Right cardiac atrium (tissue), 5 donors: ENCODE data around the gene MAP2K6. TPM values are rescaled to one million over a fixed set of nuclear protein-coding genes. Genes with fewer than 3 reads are reported as not detected.

Experiments
- ATAC-seq, 2 donors: fragments of 200-7000 bp; cut with Tn5 transposase; one replicate each; pipeline versions ENCODE4 v1.8.0 to v1.9.1; 2020; ENCODE audit warnings: moderate library complexity in 2 of 2, mild to moderate bottlenecking in 1 of 2
- DNase-seq, 3 donors: peaks; one replicate each; pipeline ENCODE4 v3.0.0-alpha.2; 2020
- H3K27ac ChIP-seq: one replicate; pipeline ENCODE4 v1.5.1; 2013; ENCODE audit warnings: mild to moderate bottlenecking, low read length, control low read depth, moderate library complexity
- H3K27me3 ChIP-seq: one replicate; pipeline ENCODE4 v1.6.1; 2013; ENCODE audit not compliant: control insufficient read depth, insufficient read depth
- H3K4me1 ChIP-seq: one replicate; pipeline ENCODE4 v1.6.1; 2013; ENCODE audit warnings: low read length; ENCODE audit not compliant: control insufficient read depth, insufficient read depth
- H3K4me3 ChIP-seq: one replicate; pipeline ENCODE4 v1.5.1; 2013; ENCODE audit warnings: low read length, control low read depth
- H3K9me3 ChIP-seq: one replicate; pipeline ENCODE4 v1.6.1; 2013; ENCODE audit warnings: low read length; ENCODE audit not compliant: control insufficient read depth
- WGBS: extraction: QIAGEN DNeasy Blood & Tissue Kit; methylation state at CpG from one replicate; pipeline ENCODE4 v1.1.7; 2013; 5-methylcytosine and 5-hydroxymethylcytosine counted together
- intact Hi-C, 4 donors: fragments of 100-400 bp; cut with DNase I; formaldehyde crosslinking; loops; one replicate each; pipeline versions ENCODE4 v1.11.0 to v1.14.0; 2022 to 2023
- polyA plus RNA-seq: library from polyadenylated mRNA; stranded (reverse); fragments of 200-250 nt; gene quantifications from one replicate; pipeline ENCODE4 v1.2.3, GENCODE V29; 2013
- total RNA-seq, 4 donors: library from RNA; stranded (reverse); fragmentation: NEBNext Ultra II Directional; extraction: Animal tissue kit (Norgen Biotek cat#: 25700); gene quantifications; one replicate each; pipeline ENCODE4 v1.2.1, GENCODE V29; 2021
- donor health status: healthy with polysubstance abuse.
- donor health status: DM: no; HTN: yes; CAD: no.
- donor health status: DM: no; HTN: no; CAD: no.
- donor health status: DM: no; HTN: yes; CAD: no; lungs with severe emphysema.
- donor health status: DM: yes; HTN: yes; CAD: no.

Gene MAP2K6
- total and polyA plus RNA-seq, 5 donors: 0.72 to 4.1 (median 2.5) TPM

DNA sequence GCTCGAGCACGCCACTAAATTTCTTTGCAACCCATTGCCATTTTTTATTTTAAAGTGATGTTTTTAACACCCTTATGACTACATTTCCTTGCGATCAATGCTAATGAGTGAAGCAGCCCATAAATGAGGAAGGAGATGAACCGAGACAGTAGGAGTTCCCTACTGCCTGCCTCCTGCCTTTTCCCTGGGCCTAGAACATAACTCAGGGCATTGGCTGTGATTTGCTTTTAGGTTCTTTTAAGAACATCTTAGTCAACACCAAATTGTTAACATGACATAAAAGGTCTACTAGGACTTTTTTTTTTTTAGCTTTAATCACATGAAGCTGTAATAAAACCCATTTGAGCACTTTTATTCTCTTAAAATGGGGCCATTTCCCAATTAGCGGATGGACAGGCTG lies 81.3 kb downstream of the MAP2K6 start:
- H3K27ac ChIP-seq: no peak overlapping the region

GRCh38 chr17:69497161-69497560 lies 82.7 kb downstream of the MAP2K6 start:
- DNase-seq: no peak
- no peak for ATAC-seq
- Histone ChIP-seq H3K4me3 (no peak overlapping the region), H3K9me3 (no peaks in the 10 kb centered on the region), H3K27me3 (no peaks in the 10 kb centered on the region), H3K27ac (no peak overlapping the region), H3K4me1 (peaks cover 5% of the 10 kb centered on the region)
- 98% methylated on average over 1 of the region's 1 CpG for WGBS
- intact Hi-C loops: no loop called here

More for the DNA sequence above, 81.3 kb downstream of the MAP2K6 start:
- ATAC-seq (no peak), DNase-seq (no peak)
- intact Hi-C loops: no loop called here
- WGBS: 94% methylated on average over 5 of the region's 5 CpGs
- Histone ChIP-seq H3K9me3 (no peaks in the 10 kb centered on the region), H3K4me3 (no peak overlapping the region), H3K4me1 (peaks cover 1% of the 10 kb centered on the region), H3K27me3 (no peaks in the 10 kb centered on the region)

- Histone ChIP-seq H3K27me3 (no peaks in the 10 kb centered on the region), H3K4me1 (peaks cover 5% of the 10 kb centered on the region), H3K9me3 (no peaks in the 10 kb centered on the region), H3K4me3 (no peak overlapping the region), H3K27ac (no peak overlapping the region)
- intact Hi-C loops: no loop called here
- WGBS: 81% methylated on average over 3 of the region's 3 CpGs
- DNase-seq: no peak
- ATAC-seq: no peak
These were observed 84.8 kb downstream of the MAP2K6 start for GRCh38 chr17:69499318-69499717.

DNA sequence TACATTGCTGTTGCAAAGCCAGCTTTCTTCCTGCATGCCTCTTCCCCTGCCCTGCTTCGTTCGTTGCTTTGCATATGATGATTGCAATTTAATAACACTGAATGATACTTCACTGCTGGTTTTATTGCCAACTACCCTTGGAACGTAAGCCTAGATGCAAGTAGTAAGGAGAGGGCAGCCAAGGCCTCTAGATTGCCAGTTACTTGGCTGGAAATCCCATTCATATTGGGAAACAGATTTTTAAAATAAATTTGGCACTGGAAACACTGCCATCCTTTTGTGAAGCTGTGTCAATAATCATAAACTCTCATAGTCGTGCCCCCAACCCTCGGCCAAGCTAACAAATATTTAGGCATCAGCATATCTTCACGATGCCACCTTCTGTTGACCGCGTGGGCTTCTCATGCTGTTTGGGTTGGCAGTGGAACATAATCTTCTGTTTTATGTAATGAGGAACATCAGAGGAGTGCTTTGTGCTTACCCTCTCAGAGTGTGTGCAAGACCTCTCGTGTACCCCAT lies 86.5 kb downstream of the MAP2K6 start:
- ATAC-seq (peak; percentile 17 to 63), DNase-seq (no peak)
- no peaks in the 10 kb centered on the region for H3K9me3 ChIP-seq
- 50% methylated on average over 9 of the region's 9 CpGs for WGBS
- intact Hi-C loops: no loop called here
- peak overlapping the region; percentile 42 for H3K27ac ChIP-seq
- no peak overlapping the region for H3K4me3 ChIP-seq
- peaks cover 5% of the 10 kb centered on the region for H3K4me1 ChIP-seq
- H3K27me3 ChIP-seq: no peaks in the 10 kb centered on the region

DNA sequence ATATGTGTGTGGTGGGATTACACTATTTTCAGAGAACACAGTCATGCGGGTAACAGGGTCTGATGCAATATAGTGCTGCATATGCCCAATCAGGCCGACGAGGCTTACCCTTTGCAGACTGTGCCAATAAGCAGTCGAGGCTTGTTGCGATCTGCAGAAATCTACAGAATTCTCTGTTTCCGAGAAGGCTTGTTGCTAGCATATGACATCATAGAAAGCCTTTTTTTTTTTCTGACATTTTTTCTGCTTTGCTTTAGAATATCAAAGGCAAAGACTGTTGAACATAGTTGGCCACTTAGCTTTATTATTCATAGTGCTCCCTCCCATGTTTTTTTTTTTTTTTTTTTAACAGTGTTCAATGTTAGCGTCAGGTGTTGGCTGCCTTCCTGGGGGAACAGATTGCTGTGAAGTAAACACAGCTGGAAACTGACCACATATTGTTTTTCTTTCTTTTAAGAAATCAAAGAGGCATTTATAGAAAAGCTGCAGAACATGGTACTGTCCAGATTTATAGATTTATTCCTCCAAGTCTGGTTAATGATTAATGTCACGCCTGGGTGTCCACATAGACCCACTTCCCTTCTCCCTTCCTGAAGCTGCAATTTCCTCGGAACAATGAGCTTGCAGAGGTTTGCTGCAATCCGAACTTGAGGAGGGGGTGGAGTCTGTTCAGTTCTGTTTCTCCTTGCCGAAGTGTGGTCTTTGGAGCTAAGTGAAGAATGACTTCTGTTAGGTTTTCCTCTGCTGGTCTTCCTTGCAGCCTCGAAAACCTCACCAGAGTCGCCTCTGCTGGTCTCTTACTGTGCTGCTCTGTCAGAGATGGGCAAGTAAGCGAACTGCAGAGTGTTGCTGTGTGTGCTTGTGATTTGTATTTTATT lies 87.3 kb downstream of the MAP2K6 start:
- Histone ChIP-seq H3K27me3 (no peaks in the 10 kb centered on the region), H3K27ac (peak overlapping the region; percentile 56), H3K4me1 (peaks cover 5% of the 10 kb centered on the region), H3K4me3 (peak overlapping the region; percentile 40), H3K9me3 (no peaks in the 10 kb centered on the region)
- WGBS: 25% methylated on average over 14 of the region's 14 CpGs
- ATAC-seq (peak; percentile 75 to 77), DNase-seq (peak in 2 of 3 donors; percentile 30 to 68)
- intact Hi-C loops: no loop called here

DNA sequence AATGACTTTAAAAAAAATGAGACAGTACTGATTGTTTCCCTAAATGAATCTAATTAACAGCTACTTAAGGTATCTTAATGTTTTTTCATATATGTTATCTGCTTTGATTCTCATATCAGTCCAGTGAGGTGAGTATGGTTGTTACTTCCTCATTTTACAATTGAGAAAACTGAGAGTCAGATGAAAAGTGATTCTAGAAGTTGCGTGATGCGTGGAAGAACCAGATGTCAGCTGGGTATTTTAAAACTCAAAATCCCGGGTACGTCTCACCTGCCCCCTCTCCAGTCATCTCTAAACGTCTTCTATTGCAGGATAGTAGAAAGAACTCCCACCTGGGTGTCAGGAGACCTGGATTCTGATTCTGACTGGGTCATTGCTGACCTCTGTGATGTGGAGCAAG lies 89.2 kb downstream of the MAP2K6 start:
- H3K27ac ChIP-seq: no peak overlapping the region
- WGBS: 85% methylated on average over 5 of the region's 5 CpGs
- DNase-seq (no peak), ATAC-seq (no peak)
- no peaks in the 10 kb centered on the region for H3K9me3 ChIP-seq
- H3K4me3 ChIP-seq: no peak overlapping the region
- H3K27me3 ChIP-seq: no peaks in the 10 kb centered on the region
- H3K4me1 ChIP-seq: peaks cover 5% of the 10 kb centered on the region
- intact Hi-C loops: no loop called here

GRCh38 chr17:69505740-69506139 lies 91.2 kb downstream of the MAP2K6 start:
- DNase-seq (no peak), ATAC-seq (no peak)
- intact Hi-C loops: no loop called here
- Histone ChIP-seq H3K4me1 (peaks cover 4% of the 10 kb centered on the region), H3K9me3 (no peaks in the 10 kb centered on the region), H3K27me3 (no peaks in the 10 kb centered on the region), H3K27ac (no peak overlapping the region), H3K4me3 (no peak overlapping the region)
- 74% methylated on average over 3 of the region's 3 CpGs for WGBS

DNA sequence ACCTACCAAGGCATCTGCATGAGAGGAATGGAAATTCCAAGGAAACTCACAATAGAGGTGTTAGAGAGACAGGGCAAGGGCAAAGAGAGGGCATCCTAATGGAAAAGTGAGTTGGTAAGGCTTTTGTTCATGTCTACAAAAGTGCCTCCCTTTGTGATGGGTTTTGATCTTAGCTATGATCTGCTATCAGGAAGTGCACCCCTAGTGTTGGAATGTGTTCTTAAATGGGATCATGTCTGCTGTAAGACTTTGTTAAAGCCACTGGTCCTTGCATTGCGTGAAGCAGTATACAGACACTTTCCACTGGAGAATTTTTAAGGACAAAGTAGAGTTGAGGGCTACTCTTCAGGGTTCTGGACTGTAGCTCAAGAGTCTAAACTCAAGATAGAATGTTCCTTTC lies 92.0 kb downstream of the MAP2K6 start:
- Histone ChIP-seq H3K27me3 (no peaks in the 10 kb centered on the region), H3K4me1 (no peaks in the 10 kb centered on the region), H3K27ac (no peak overlapping the region), H3K9me3 (no peaks in the 10 kb centered on the region), H3K4me3 (no peak overlapping the region)
- DNase-seq (no peak), ATAC-seq (no peak)
- WGBS: 97% methylated on average over 1 of the region's 1 CpG
- intact Hi-C loops: no loop called here

GRCh38 chr17:69508814-69509213 lies 94.3 kb downstream of the MAP2K6 start:
- 95% methylated on average over 1 of the region's 1 CpG for WGBS
- H3K4me1 ChIP-seq: no peaks in the 10 kb centered on the region

GRCh38 chr17:69511250-69511649 lies 96.8 kb downstream of the MAP2K6 start:
- no peak overlapping the region for H3K4me3 ChIP-seq
- WGBS: 87% methylated on average over 7 of the region's 7 CpGs
- H3K27me3 ChIP-seq: no peaks in the 10 kb centered on the region
- ATAC-seq: no peak
- no peak overlapping the region for H3K27ac ChIP-seq
- no peaks in the 10 kb centered on the region for H3K9me3 ChIP-seq
- no peaks in the 10 kb centered on the region for H3K4me1 ChIP-seq
- DNase-seq: no peak
- intact Hi-C loops: no loop called here

More at GRCh38 chr17:69508814-69509213, 94.3 kb downstream of the MAP2K6 start:
- ATAC-seq (no peak), DNase-seq (no peak)
- intact Hi-C loops: no loop called here
- H3K27me3 ChIP-seq: no peaks in the 10 kb centered on the region
- H3K9me3 ChIP-seq: no peaks in the 10 kb centered on the region
- H3K27ac ChIP-seq: no peak overlapping the region
- H3K4me3 ChIP-seq: no peak overlapping the region

GRCh38 chr17:69512946-69513345 lies 98.4 kb downstream of the MAP2K6 start:
- H3K9me3 ChIP-seq: no peaks in the 10 kb centered on the region
- DNase-seq: no peak
- intact Hi-C loops: no loop called here
- 77% methylated on average over 5 of the region's 5 CpGs for WGBS
- H3K27ac ChIP-seq: no peak overlapping the region
- no peak for ATAC-seq
- no peaks in the 10 kb centered on the region for H3K27me3 ChIP-seq
- no peak overlapping the region for H3K4me3 ChIP-seq
- H3K4me1 ChIP-seq: no peaks in the 10 kb centered on the region
